H1 (cell line): ENCODE results near the gene SLC6A7. TPM values are rescaled to one million over a fixed set of nuclear protein-coding genes. Genes with fewer than 3 reads are reported as not detected.

ENCODE experiments used
- CTCF ChIP-seq, 3 experiments: IDR thresholded peaks; 1 replicate in 2 of 3; 2 replicates in 1 of 3; pipeline versions ENCODE4 v1.5.1 to v1.6.1; 2011; ENCODE audit warnings: low read length in 3 of 3, mild to moderate bottlenecking in 3 of 3, inconsistent platforms in 2 of 3, low read depth in 1 of 3, moderate library complexity in 1 of 3; ENCODE audit not compliant: insufficient read depth in 1 of 3; ENCODE audit errors: control extremely low read depth in 1 of 3
- SIX5 ChIP-seq: IDR thresholded peaks from 2 replicates; pipeline ENCODE4 v1.6.1; 2011; ENCODE audit warnings: mild to moderate bottlenecking, low read depth, low read length
- YY1 ChIP-seq: IDR thresholded peaks from 2 replicates; pipeline ENCODE4 v1.6.1; 2011; ENCODE audit warnings: low read depth, mild to moderate bottlenecking, low read length
- polyA plus RNA-seq, 7 experiments: library from polyadenylated mRNA; depleted of rRNA in 3 of 7; stranded (reverse) in 5 of 7; unstranded in 2 of 7; fragments of >200 nt in 5 of 7; fragments of 200-250 nt in 2 of 7; gene quantifications; 1 replicate in 5 of 7; 2 replicates in 1 of 7; 4 replicates in 1 of 7; pipeline versions ENCODE4 v1.2.1 to v1.2.3, GENCODE V29; 2011 to 2013; ENCODE audit warnings: missing spikeins in 2 of 7, mixed read lengths in 2 of 7
- total RNA-seq: library from RNA; stranded (reverse); fragmentation: NEBNext Ultra II Directional; extraction: Animal tissue kit (Norgen Biotek cat#: 25700); gene quantifications from 2 replicates; pipeline ENCODE4 v1.2.1, GENCODE V29; 2021

Gene SLC6A7
- total and polyA plus RNA-seq, 2 of the 8 experiments (the other 6 are each of a cell fraction or from before 2014, with no cell fraction given) = 0.07 to 0.12 TPM

- no peak for TF ChIP-seq CTCF (IDR thresholded peaks at IDR 0.05; ENCODE audit: control extremely low read depth in 1 of 3, insufficient read depth in 1 of 3, low read depth in 1 of 3, low read length in 3 of 3)
- TF ChIP-seq YY1 = no peak
- TF ChIP-seq SIX5 = no peak
Measured at GRCh38 chr5:150196986-150197385, 7.1 kb downstream of the SLC6A7 start (continued).
